Naive thymus-derived CD4-positive, alpha-beta T cell (primary cell): ENCODE measurements around the gene LRMDA. TPM values are rescaled to one million over a fixed set of nuclear protein-coding genes. Genes with fewer than 3 reads are reported as not detected.

Experiments used
- ATAC-seq: fragments of 150-1000 bp; cut with Tn5 transposase; 2 replicates; pipeline ENCODE4 v1.10.0; 2021; ENCODE audit warnings: mild to moderate bottlenecking, moderate library complexity
- CTCF ChIA-PET: fragments of 350-600 bp; sonication (Branson Sonifier 250); formaldehyde crosslinking; loops from one replicate; lab custom pipeline; 2021; ENCODE audit warnings: antibody characterized with exemption; lab: Charles Lee
- POLR2A ChIA-PET: fragments of 350-600 bp; sonication (Branson Sonifier 250); formaldehyde crosslinking; loops from one replicate; lab custom pipeline; 2021; ENCODE audit warnings: antibody characterized with exemption, inconsistent platforms; lab: Charles Lee
- DNase-seq, 9 donors: peaks; one replicate each; pipeline versions ENCODE4 v3.0.0 to v3.0.0-alpha.2; 2020 to 2022; ENCODE audit warnings: mixed read lengths in 1 of 9
- H3K27ac ChIP-seq: one replicate; pipeline ENCODE4 v1.7.0; 2013; ENCODE audit warnings: mild to moderate bottlenecking, low read depth, low read length, moderate library complexity
- H3K27me3 ChIP-seq, 2 donors: one replicate each; pipeline ENCODE4 v1.7.0; 2013; ENCODE audit warnings: low read length in 2 of 2, mild to moderate bottlenecking in 2 of 2, moderate library complexity in 2 of 2; ENCODE audit not compliant: control insufficient read depth in 2 of 2, insufficient read depth in 2 of 2
- H3K36me3 ChIP-seq, 3 experiments: 1 replicate in 2 of 3; 2 replicates in 1 of 3; pipeline ENCODE4 v1.7.0; 2013; ENCODE audit warnings: low read length in 3 of 3, mild to moderate bottlenecking in 3 of 3, moderate library complexity in 1 of 3; ENCODE audit not compliant: insufficient read depth in 3 of 3, control insufficient read depth in 2 of 3
- H3K4me1 ChIP-seq, 2 donors: one replicate each; pipeline ENCODE4 v1.7.0; 2013; ENCODE audit warnings: low read length in 2 of 2, mild to moderate bottlenecking in 2 of 2, moderate library complexity in 1 of 2; ENCODE audit not compliant: control insufficient read depth in 2 of 2, insufficient read depth in 2 of 2
- H3K4me3 ChIP-seq: 2 replicates; pipeline ENCODE4 v1.7.0; 2013; ENCODE audit warnings: mild to moderate bottlenecking, low read length
- H3K9me3 ChIP-seq, 3 experiments: 1 replicate in 2 of 3; 2 replicates in 1 of 3; pipeline ENCODE4 v1.7.0; 2013; ENCODE audit warnings: low read length in 3 of 3; ENCODE audit not compliant: control insufficient read depth in 2 of 3
- H3K27ac Mint-ChIP-seq, 9 donors: one replicate each; pipeline ENCODE4 v1.8.0; 2020 to 2022; ENCODE audit warnings: mixed read lengths in 9 of 9, mild to moderate bottlenecking in 8 of 9, moderate library complexity in 5 of 9, inconsistent platforms in 2 of 9
- H3K27me3 Mint-ChIP-seq, 5 donors: one replicate each; pipeline ENCODE4 v1.8.0; 2021 to 2022; ENCODE audit warnings: mixed read lengths in 5 of 5, mild to moderate bottlenecking in 1 of 5
- H3K36me3 Mint-ChIP-seq, 5 donors: one replicate each; pipeline ENCODE4 v1.8.0; 2020 to 2022; ENCODE audit warnings: mixed read lengths in 5 of 5, mild to moderate bottlenecking in 3 of 5, inconsistent platforms in 1 of 5
- H3K4me1 Mint-ChIP-seq, 7 donors: one replicate each; pipeline ENCODE4 v1.8.0; 2020 to 2022; ENCODE audit warnings: mixed read lengths in 7 of 7, mild to moderate bottlenecking in 3 of 7, inconsistent platforms in 1 of 7
- H3K4me3 Mint-ChIP-seq, 10 donors: one replicate each; pipeline ENCODE4 v1.8.0; 2020 to 2022; ENCODE audit warnings: mild to moderate bottlenecking in 10 of 10, mixed read lengths in 10 of 10, moderate library complexity in 6 of 10, inconsistent platforms in 2 of 10
- H3K9me3 Mint-ChIP-seq, 11 donors: one replicate each; pipeline ENCODE4 v1.8.0; 2020 to 2022; ENCODE audit warnings: mixed read lengths in 11 of 11, mild to moderate bottlenecking in 4 of 11, inconsistent platforms in 1 of 11, moderate library complexity in 1 of 11
- intact Hi-C, 2 donors: fragments of 100-400 bp; cut with micrococcal nuclease; formaldehyde crosslinking; loops; one replicate each; pipeline ENCODE4 v1.15.1; 2023
- polyA plus RNA-seq, 2 donors: library from polyadenylated mRNA; unstranded; fragments of 300-500 nt; fragmentation: Illumina TruSeq; gene quantifications; one replicate each; pipeline ENCODE4 v1.2.3, GENCODE V29; 2021
- total RNA-seq, 6 experiments: library from RNA in 5 of 6; stranded (reverse) in 5 of 6; gene quantifications; 1 replicate in 5 of 6; 2 replicates in 1 of 6; pipeline ENCODE4 v1.2.3 and lab custom pipeline; 2021 to 2026

LRMDA gene
- total and polyA plus RNA-seq, 7 experiments from 2014 or later = 0.57 to 14.9 (median 3.0) TPM; not detected in 4

- Histone ChIP-seq H3K4me3 (no peak overlapping the region), H3K9me3 (no peaks in the 10 kb centered on the region), H3K4me1 (no peaks in the 10 kb centered on the region), H3K27me3 (no peaks in the 10 kb centered on the region), H3K27ac (no peak overlapping the region), H3K36me3 (no peaks in the 10 kb centered on the region)
- Mint-ChIP-seq H3K27ac (no peak overlapping the region), H3K4me3 (no peak overlapping the region), H3K36me3 (peaks cover 0 to 7% (median 0%) of the 10 kb centered on the region in 5 donors), H3K4me1 (no peaks in the 10 kb centered on the region), H3K27me3 (peaks cover 4 to 36% (median 29%) of the 10 kb centered on the region in 5 donors), H3K9me3 (peaks cover 0 to 26% (median 9%) of the 10 kb centered on the region in 11 donors)
- intact Hi-C loops = no loop called here
- DNase-seq (no peak), ATAC-seq (no peak)
- ChIA-PET POLR2A (no interaction called here), CTCF (no interaction called here)
Measured at GRCh38 chr10:75450075-75450445, 18.6 kb downstream of the LRMDA start.

GRCh38 chr10:75450644-75451640 lies 19.5 kb downstream of the LRMDA start:
- intact Hi-C loops = no loop called here
- ATAC-seq (no peak), DNase-seq (no peak)
- no peaks in the 10 kb centered on the region for H3K36me3 ChIP-seq
- H3K27ac ChIP-seq = no peak overlapping the region
- Mint-ChIP-seq H3K36me3 (peaks cover 0 to 7% (median 0%) of the 10 kb centered on the region in 5 donors), H3K4me3 (no peak overlapping the region), H3K27ac (no peak overlapping the region), H3K27me3 (peaks cover 4 to 39% (median 29%) of the 10 kb centered on the region in 5 donors), H3K9me3 (peaks cover 0 to 19% (median 8%) of the 10 kb centered on the region in 11 donors), H3K4me1 (no peaks in the 10 kb centered on the region)
- no peaks in the 10 kb centered on the region for H3K9me3 ChIP-seq
- no peaks in the 10 kb centered on the region for H3K4me1 ChIP-seq
- H3K27me3 ChIP-seq = no peaks in the 10 kb centered on the region
- H3K4me3 ChIP-seq = no peak overlapping the region
- POLR2A ChIA-PET = no interaction called here
- CTCF ChIA-PET = no interaction called here

DNA sequence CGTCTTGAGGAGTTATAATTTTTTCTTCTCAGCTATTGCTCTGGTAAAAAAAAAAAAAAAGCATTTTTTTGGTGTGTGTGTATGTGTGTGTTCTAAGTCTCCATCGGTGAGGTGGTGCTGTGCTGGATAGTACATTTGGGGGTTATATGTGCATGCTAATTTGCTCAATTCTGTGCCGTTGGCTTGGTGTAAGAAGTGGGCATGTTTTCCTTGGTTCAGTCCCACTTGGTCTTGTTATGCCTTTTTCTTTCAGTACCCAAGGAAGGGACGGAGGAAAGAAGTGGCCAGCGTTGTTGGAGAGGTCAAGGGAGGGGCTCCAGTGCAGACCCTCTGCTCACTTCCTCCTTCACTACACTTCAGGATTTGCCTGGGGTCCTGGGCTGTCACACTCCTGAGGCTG lies 20.4 kb downstream of the LRMDA start:
- no peak for DNase-seq
- Mint-ChIP-seq H3K27me3 (peaks cover 4 to 37% (median 26%) of the 10 kb centered on the region in 5 donors), H3K27ac (no peak overlapping the region), H3K4me1 (no peaks in the 10 kb centered on the region), H3K36me3 (peaks cover 0 to 3% (median 0%) of the 10 kb centered on the region in 5 donors), H3K4me3 (no peak overlapping the region), H3K9me3 (peaks cover 0 to 11% (median 2%) of the 10 kb centered on the region in 11 donors)
- Histone ChIP-seq H3K27me3 (no peaks in the 10 kb centered on the region), H3K4me1 (no peaks in the 10 kb centered on the region), H3K4me3 (no peak overlapping the region), H3K36me3 (no peaks in the 10 kb centered on the region), H3K9me3 (no peaks in the 10 kb centered on the region), H3K27ac (no peak overlapping the region)
- intact Hi-C loops = no loop called here
- no peak for ATAC-seq
- POLR2A ChIA-PET = no interaction called here
- CTCF ChIA-PET = no interaction called here

- H3K4me3 ChIP-seq = no peak overlapping the region
- intact Hi-C loops = no loop called here
- H3K27me3 Mint-ChIP-seq = peaks cover 4 to 36% (median 23%) of the 10 kb centered on the region in 5 donors
- H3K27me3 ChIP-seq = no peaks in the 10 kb centered on the region
- DNase-seq (no peak), ATAC-seq (no peak)
- POLR2A ChIA-PET = no interaction called here
- no peak overlapping the region for H3K27ac ChIP-seq
- H3K36me3 Mint-ChIP-seq = no peaks in the 10 kb centered on the region
- H3K4me1 Mint-ChIP-seq = no peaks in the 10 kb centered on the region
- H3K36me3 ChIP-seq = no peaks in the 10 kb centered on the region
- peaks cover 0 to 3% (median 0%) of the 10 kb centered on the region in 11 donors for H3K9me3 Mint-ChIP-seq
- no peak overlapping the region for H3K4me3 Mint-ChIP-seq
- no peaks in the 10 kb centered on the region for H3K9me3 ChIP-seq
- no peak overlapping the region for H3K27ac Mint-ChIP-seq
- no peaks in the 10 kb centered on the region for H3K4me1 ChIP-seq
- CTCF ChIA-PET = no interaction called here
Measured at GRCh38 chr10:75452997-75453396, 21.6 kb downstream of the LRMDA start.

- no peaks in the 10 kb centered on the region for H3K27me3 ChIP-seq
- H3K4me1 Mint-ChIP-seq = no peaks in the 10 kb centered on the region
- no peaks in the 10 kb centered on the region for H3K36me3 Mint-ChIP-seq
- H3K27me3 Mint-ChIP-seq = peaks cover 6 to 24% (median 12%) of the 10 kb centered on the region in 5 donors
- no peak overlapping the region for H3K27ac Mint-ChIP-seq
- no peak for ATAC-seq
- no peaks in the 10 kb centered on the region for H3K4me1 ChIP-seq
- ChIA-PET POLR2A (no interaction called here), CTCF (no interaction called here)
- H3K27ac ChIP-seq = no peak overlapping the region
- H3K4me3 ChIP-seq = no peak overlapping the region
- H3K4me3 Mint-ChIP-seq = no peak overlapping the region
- DNase-seq = no peak
- H3K9me3 ChIP-seq = no peaks in the 10 kb centered on the region
- intact Hi-C loops = no loop called here
- no peaks in the 10 kb centered on the region for H3K9me3 Mint-ChIP-seq
- H3K36me3 ChIP-seq = no peaks in the 10 kb centered on the region
Measured at GRCh38 chr10:75456122-75456521, 24.7 kb downstream of the LRMDA start.

DNA sequence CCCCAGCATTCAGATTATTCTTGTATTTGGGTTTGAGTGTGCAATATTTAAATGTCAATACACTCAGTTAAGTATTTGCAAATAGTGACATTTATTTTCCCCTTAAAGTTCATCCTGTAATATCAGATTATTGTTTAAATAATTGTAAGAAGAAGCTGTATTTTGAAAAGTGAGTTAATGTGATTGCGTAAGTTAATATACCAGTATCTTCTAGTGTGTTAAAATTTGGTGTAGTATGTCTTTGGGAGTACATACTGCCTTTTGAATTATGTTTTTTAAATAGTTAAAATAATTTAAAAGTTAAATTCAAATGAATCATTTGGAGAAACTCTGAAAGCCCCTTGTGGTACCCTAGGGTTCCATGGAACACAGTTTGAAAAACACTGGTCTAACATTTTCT lies 28.6 kb downstream of the LRMDA start:
- H3K4me3 ChIP-seq = no peak overlapping the region
- Mint-ChIP-seq H3K36me3 (no peaks in the 10 kb centered on the region), H3K9me3 (no peaks in the 10 kb centered on the region), H3K27ac (no peak overlapping the region), H3K4me1 (peaks cover 0 to 3% (median 0%) of the 10 kb centered on the region in 7 donors), H3K4me3 (no peak overlapping the region), H3K27me3 (peaks cover 0 to 9% (median 2%) of the 10 kb centered on the region in 5 donors)
- ChIA-PET CTCF (no interaction called here), POLR2A (no interaction called here)
- H3K9me3 ChIP-seq = no peaks in the 10 kb centered on the region
- ATAC-seq (no peak), DNase-seq (no peak)
- no peak overlapping the region for H3K27ac ChIP-seq
- H3K27me3 ChIP-seq = no peaks in the 10 kb centered on the region
- intact Hi-C loops = no loop called here
- H3K36me3 ChIP-seq = no peaks in the 10 kb centered on the region
- H3K4me1 ChIP-seq = no peaks in the 10 kb centered on the region
